Right ventricle myocardium superior (tissue), 1 donor: ENCODE results near the gene NMBR. TPM values are rescaled to one million over a fixed set of nuclear protein-coding genes. Genes with fewer than 3 reads are reported as not detected.
"Not testable (repeated sequence)": the region's sequence is repeated elsewhere in the genome, so short reads cannot be mapped to it uniquely, and the experiment has no call there.

Experiments
- ATAC-seq: fragments of 200-7000 bp; cut with Tn5 transposase; one replicate; pipeline ENCODE4 v1.9.1; 2020; ENCODE audit warnings: mild to moderate bottlenecking; ENCODE audit not compliant: poor library complexity
- DNase-seq: peaks from one replicate; pipeline ENCODE4 v3.0.0-alpha.2; 2020
- intact Hi-C: fragments of 100-400 bp; cut with DNase I; formaldehyde crosslinking; loops from one replicate; pipeline ENCODE4 v1.11.2; 2022
- total RNA-seq: library from RNA; stranded (reverse); fragmentation: NEBNext Ultra II Directional; extraction: Animal tissue kit (Norgen Biotek cat#: 25700); gene quantifications from one replicate; pipeline ENCODE4 v1.2.1, GENCODE V29; 2021
- donor health status: DM: no; HTN: yes; CAD: no; lungs with severe emphysema.

Gene NMBR
- total RNA-seq, 1 donor from 2014 or later: not detected

DNA sequence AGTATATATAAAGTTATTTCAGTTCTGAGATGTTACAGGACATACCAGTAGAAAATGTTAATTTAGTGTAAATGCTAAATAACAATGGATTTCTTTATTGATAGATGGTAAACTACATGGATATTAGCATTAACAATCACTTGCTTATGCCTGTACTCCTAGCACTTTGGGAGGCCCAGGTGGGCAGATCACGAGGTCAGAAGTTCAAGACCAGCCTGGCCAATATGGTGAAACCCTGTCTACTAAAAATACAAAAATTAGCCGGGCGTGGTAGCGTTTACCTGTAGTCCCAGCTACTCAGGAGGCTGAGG is 9.8 kb upstream of the NMBR start:
- ATAC-seq, DNase-seq, intact Hi-C loops: not testable (repeated sequence)

DNA sequence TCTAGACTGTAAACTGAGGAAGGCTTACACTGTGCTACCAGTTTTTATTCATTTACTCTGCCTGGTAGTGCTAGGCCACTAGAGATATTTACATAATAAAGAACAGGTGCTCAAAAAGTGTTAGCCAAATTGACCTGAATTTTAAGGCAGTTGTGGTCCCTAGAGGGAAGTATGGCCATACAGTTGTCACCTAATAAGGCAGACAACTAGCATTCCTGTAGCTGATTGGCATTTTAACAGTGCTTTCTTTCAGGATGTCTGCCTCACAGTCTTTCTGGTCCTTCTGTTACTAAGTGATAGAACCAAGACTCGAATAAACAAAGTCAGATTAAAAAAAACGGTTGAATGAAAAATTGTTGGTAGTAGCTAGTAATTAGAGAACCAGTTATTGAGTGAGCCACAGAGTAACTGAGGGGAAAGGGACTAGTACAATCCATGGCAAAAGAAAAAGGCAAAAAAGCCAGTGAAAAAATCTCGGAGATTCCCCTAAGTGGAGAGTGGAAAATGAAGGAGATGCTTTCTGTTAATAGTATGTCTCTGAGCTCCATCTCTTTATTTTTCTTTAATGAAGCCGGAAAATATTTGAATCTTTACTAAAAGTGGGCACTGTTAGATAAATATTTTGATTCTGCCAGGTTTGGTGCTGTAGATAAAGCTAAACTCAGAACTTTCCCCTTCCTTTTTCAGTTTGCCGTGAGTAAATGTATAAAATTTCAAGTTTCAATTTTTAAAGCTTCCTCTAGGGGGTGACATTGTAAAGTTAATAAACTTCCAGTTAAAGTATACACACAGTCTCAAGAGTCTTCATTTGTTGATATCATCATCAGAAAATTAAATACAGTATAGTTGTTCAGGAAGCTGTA is 9.2 kb upstream of the NMBR start:
- ATAC-seq (peak; percentile 45), DNase-seq (no peak)
- intact Hi-C loops: no loop called here

DNA sequence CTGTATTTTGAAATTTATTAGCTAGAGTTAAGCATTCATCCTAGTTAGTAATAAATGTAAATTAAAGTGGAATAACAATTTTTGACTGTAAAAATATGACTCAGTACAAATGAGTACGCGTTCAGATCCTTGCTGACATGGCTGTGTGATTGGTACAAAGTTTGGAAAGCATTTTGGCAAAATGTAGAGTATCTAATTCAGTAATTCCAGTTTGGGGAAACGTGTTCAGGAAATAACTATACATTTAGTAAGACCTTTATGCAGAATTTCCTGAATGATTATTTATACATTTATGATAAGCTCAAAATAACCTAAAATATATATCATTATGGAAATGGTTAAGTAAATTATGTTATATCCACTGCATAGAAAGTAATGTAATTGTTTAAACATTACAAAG is 8.2 kb upstream of the NMBR start:
- ATAC-seq: no peak
- no peak for DNase-seq
- intact Hi-C loops: no loop called here

GRCh38 chr6:142154336-142154735 is 7.4 kb upstream of the NMBR start:
- intact Hi-C loops: no loop called here
- DNase-seq (no peak), ATAC-seq (no peak)

DNA sequence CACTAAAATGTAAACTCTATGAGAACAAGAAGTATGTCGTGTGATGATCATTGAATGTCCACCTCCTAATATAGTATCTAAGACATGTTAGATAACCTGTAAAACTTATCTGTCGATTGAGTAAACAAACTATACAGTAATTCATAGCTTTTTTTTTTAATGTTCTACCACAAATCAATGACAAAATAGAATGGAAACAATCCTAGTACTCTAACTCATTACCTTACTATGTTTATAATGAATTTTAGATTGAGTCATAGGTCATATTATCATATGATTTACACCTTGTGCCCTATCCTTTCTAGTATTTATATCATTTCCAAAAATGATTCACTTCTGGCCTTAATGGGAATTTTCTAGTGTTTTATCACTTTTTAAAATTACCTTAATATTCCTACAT is 6.3 kb upstream of the NMBR start:
- ATAC-seq (no peak), DNase-seq (no peak)
- intact Hi-C loops: no loop called here

GRCh38 chr6:142152746-142153145 is 5.8 kb upstream of the NMBR start:
- intact Hi-C loops: no loop called here
- ATAC-seq: no peak
- DNase-seq: no peak

- intact Hi-C loops: loop anchor here (10.0 kb wide), 1 partner anchor 243 kb away; no protein-coding TSS in a partner anchor
- not testable (repeated sequence) for DNase-seq, ATAC-seq
Observed at GRCh38 chr6:142141531-142141930, 5.4 kb downstream of the NMBR start.

GRCh38 chr6:142138876-142139275 is 8.0 kb downstream of the NMBR start:
- intact Hi-C loops: no loop called here
- DNase-seq (no peak), ATAC-seq (no peak)

DNA sequence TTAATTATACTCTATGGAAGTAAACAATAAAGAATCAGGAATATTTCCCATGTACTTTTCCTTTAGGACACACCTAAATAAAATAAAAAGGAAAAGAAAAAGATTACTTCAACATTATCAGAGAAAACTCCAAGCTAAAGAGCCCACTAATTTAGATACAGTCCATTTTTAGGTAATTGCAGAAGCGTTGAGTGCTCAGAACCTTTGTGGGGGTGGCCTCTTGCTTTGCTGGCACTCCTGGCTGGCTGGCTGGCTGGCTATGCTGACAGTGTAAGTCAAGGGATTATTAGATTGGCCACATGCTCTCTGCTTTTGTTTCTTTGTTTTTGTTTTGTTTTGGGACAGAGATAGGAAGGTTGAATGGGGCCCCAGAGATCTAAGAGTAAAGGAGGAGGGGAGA is 14.3 kb downstream of the NMBR start, which contains the start of gene GJE1:
GJE1 (plus strand) TSS at position 301 of the 400 bp plus-strand sequence. CDS start 234 bp downstream, outside the sequence.
- no peak for ATAC-seq
- intact Hi-C loops: no loop called here

DNA sequence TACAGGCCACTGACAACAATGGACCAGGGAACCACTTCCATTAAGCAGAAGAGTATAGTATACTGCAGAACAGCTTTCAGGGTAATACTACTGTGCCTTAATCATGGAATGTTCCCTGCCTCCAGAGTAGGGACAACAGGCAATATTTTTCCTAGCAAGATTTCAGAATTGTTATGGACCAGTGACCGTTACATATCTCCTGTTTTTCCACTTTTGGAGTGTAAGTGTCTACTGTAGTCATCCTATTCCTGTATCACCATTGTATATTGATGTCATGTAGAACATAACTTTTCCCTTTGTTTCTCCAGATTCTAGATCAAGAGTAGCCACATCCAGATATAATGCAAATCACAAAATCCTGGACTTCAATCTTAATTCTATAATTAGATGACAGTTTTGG is 16.1 kb downstream of the NMBR start:
- no peak for ATAC-seq
- no peak for DNase-seq
- intact Hi-C loops: no loop called here

More for the DNA sequence above, 14.3 kb downstream of the NMBR start, which contains the start of gene GJE1:
- DNase-seq: no peak

- ATAC-seq (no peak), DNase-seq (no peak)
- intact Hi-C loops: no loop called here
Observed at GRCh38 chr6:142121342-142121741, 25.6 kb downstream of the NMBR start.

- DNase-seq (no peak), ATAC-seq (no peak)
- intact Hi-C loops: no loop called here
Observed at GRCh38 chr6:142118925-142119324, 28.0 kb downstream of the NMBR start.

- intact Hi-C loops: no loop called here
- no peak for ATAC-seq
- no peak for DNase-seq
Observed at GRCh38 chr6:142118328-142118727, 28.6 kb downstream of the NMBR start.

DNA sequence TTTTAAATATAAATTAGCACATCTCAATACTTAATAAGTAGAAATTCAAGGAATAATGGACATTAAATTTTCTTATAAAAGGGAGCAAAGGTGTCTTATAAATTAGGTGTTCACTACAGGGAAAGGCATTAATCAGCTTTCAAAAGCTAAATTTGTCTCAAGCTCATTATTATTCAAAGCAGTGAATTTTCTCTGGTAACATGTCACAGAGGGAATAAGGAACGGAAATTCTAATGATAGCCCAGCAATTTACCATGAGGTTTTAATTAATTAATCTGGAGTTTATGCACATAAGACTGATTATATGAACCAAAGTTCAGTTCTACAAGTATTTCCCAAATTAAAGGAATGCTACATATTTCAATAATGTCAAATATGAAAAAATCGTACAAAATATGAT is 29.6 kb downstream of the NMBR start:
- DNase-seq (no peak), ATAC-seq (no peak)
- intact Hi-C loops: no loop called here

DNA sequence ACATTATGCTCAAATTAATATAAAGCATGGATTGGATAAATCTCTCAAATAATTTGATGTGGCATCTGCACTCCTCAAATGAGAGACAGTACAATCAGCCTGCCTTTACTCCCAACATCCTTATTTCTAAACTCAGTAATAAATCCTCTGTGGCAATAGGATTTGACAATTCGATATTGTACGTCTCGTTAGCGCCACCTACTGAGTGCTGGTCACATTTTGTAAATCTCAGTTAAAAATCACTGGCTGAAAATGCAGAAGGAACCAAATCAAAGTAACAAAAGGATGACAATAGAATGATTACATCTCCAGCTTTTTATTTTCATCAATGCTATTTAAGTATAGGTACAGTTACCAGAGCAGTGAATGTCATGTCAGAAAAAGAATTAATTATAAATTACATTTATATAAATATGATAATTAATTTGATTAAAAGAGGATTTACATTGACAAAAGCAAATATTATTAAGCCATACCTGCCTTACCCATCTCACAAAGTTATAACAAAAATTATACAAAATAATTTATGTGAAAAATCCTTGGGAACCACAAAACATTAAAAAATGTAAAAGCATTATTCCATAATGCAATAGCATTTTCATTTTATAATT is 34.4 kb downstream of the NMBR start:
- no peak for ATAC-seq
- intact Hi-C loops: no loop called here
- peak; percentile 46 for DNase-seq

GRCh38 chr6:142110820-142111219 is 36.1 kb downstream of the NMBR start:
- intact Hi-C loops, ATAC-seq, DNase-seq: not testable (repeated sequence)

- ATAC-seq, DNase-seq, intact Hi-C loops: not testable (repeated sequence)
Observed at GRCh38 chr6:142104820-142105219, 42.1 kb downstream of the NMBR start.

DNA sequence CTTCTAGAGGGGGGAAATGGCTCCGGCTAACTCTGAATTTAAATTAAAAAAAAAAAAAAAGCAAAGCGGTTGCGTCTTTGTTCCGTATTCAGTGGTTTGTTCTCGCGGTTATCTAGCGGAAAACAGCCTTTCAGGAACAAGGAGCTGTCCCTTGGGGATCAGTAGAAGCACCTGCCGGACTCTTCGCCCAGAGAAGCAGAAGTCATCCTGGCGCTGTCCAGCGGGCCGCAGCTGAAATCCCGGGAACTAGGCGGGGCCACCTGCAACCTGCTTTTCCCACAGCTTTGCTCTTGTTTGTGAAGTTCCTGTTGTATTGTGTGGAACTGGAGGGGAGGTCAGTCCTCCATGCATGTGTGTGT is 58.1 kb downstream of the NMBR start:
- intact Hi-C loops: no loop called here
- no peak for DNase-seq
- ATAC-seq: no peak

- ATAC-seq (no peak), DNase-seq (no peak)
- intact Hi-C loops: no loop called here
Observed at GRCh38 chr6:142087950-142088857, 58.7 kb downstream of the NMBR start.
